ENCODE data around the gene BTBD6. TPM values are rescaled to one million over a fixed set of nuclear protein-coding genes. Genes with fewer than 3 reads are reported as not detected.
"Not testable (repeated sequence)": the region's sequence is repeated elsewhere in the genome, so short reads cannot be mapped to it uniquely, and the experiment has no call there.

The BTBD6 gene
- polyA plus RNA-seq, 4 donors: 32.2 to 42.4 (median 37.6) TPM

GRCh38 chr14:105261781-105262180 lies 13.4 kb downstream of the BTBD6 start:
- no peak for DNase-seq (ENCODE audit: low read depth in 4 of 4, low spot score in 3 of 4)

- no peak for DNase-seq (ENCODE audit: low read depth in 4 of 4, low spot score in 3 of 4)
These were observed 19.7 kb downstream of the BTBD6 start for GRCh38 chr14:105267820-105268548.

DNA sequence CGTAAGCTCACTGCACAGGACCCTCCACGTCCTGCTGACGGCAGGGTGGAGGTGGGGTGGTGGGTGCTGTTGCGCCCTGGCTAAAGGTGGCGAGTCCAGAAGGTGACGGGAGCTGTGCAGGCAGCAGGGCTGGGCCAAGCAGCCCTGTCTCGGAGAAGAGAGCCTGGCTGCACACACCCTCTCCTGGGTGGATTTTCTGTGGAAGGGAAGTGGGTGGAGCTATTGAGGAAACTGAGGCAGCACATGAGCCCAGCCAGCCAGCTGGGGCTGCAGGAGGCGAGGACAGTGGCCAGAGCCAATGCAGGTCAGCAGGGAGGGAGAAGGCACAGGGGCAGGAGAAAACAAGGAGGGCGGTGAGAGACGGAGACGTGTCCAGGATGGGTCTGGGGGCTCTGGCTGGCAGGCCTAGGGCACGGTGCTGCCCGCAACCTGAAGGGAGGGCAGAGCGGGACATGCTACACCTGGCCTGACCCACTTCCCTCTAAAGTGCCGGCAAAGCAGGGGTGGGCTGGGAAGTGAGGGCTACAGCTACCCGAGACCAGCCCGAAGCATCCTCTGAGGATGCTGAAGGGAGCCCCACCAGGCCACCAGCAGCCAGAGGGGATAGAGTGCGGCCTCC lies 20.5 kb downstream of the BTBD6 start:
- no peak for DNase-seq (ENCODE audit: low read depth in 4 of 4, low spot score in 3 of 4)

- DNase-seq (ENCODE audit: low read depth in 4 of 4, low spot score in 3 of 4): no peak
These were observed 21.1 kb downstream of the BTBD6 start for GRCh38 chr14:105269405-105269804.

DNA sequence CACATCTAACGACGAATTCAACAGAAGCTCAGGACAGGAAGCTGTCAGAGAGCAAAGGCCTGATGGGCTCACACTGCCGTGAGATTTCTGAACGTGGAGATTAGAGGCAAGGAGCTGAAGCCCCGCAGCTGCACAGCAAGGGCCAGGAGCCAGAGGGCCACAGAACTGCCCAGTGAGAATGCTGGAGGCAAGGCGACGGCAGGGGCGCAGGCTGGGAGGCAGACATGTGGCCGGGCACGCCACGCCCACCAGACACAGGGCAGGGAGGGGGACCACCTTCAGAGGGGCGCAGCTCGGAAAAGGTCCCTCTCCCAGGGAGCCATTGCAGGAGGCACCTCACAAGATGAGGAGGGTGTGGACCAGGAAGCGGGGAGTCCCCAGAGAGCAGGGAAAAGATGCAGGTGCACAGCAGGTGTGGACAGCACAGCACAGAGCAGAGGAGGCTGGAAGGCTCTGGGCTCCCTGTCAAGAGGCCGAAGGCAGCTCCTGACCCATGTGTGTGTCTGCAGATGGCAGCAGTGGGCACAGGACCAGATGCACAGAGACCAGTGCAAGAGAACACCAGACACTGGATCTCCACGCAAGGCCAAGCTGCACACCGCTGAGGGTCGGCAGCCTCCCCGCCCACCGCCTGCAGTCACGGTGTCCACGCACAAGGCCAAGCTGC lies 23.0 kb downstream of the BTBD6 start:
- DNase-seq (ENCODE audit: low read depth in 4 of 4, low spot score in 3 of 4): no peak

DNA sequence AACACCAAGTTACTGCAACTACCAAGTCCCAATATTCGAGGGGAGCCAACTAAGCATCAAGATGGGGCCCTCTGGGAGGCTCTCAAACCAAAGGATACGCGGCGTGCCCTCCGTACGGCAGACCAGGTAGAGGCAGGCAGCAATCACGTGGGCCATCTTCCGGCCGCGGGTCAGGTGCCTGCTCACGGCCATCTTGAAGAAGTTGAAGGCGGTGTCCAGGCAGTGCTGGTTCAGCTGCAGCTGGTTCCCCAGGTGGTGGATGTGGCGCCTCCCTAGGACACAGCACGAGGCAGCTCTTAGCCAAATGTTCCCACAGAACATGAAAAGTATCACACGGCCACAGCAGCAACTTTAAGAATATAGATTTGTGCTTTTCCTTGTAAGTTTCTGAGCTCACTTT lies 24.3 kb downstream of the BTBD6 start:
- DNase-seq (ENCODE audit: low read depth in 4 of 4, low spot score in 3 of 4): no peak

GRCh38 chr14:105273062-105273461 lies 24.7 kb downstream of the BTBD6 start:
- no peak for DNase-seq (ENCODE audit: low read depth in 4 of 4, low spot score in 3 of 4)

DNA sequence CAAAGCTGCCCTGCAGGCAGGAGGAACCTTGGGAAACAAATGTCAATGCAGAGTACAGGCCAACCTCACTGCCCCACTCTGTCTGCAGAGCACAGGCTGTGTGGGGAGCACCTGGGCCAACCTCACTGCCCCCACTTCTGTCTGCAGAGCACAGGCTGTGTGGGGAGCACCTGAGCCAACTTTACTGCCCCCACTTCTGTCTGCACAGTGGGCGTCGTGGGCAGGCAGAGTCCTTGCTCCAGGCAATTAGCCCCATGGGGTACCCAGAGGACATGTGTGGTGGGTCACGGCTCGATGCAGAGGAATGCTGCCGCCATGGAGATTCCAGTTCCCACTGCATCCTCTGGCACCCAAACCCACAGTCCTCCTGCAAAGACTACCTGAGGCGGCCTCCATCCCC lies 26.3 kb downstream of the BTBD6 start:
- DNase-seq (ENCODE audit: low read depth in 4 of 4, low spot score in 3 of 4): no peak

GRCh38 chr14:105275267-105275946 lies 27.1 kb downstream of the BTBD6 start:
- no peak for DNase-seq (ENCODE audit: low read depth in 4 of 4, low spot score in 3 of 4)

GRCh38 chr14:105277448-105277847 lies 29.1 kb downstream of the BTBD6 start:
- DNase-seq (ENCODE audit: low read depth in 4 of 4, low spot score in 3 of 4): not testable (repeated sequence)

GRCh38 chr14:105279642-105280361 lies 31.5 kb downstream of the BTBD6 start:
- DNase-seq (ENCODE audit: low read depth in 4 of 4, low spot score in 3 of 4): no peak

GRCh38 chr14:105280525-105280924 lies 32.2 kb downstream of the BTBD6 start:
- DNase-seq (ENCODE audit: low read depth in 4 of 4, low spot score in 3 of 4): no peak

DNA sequence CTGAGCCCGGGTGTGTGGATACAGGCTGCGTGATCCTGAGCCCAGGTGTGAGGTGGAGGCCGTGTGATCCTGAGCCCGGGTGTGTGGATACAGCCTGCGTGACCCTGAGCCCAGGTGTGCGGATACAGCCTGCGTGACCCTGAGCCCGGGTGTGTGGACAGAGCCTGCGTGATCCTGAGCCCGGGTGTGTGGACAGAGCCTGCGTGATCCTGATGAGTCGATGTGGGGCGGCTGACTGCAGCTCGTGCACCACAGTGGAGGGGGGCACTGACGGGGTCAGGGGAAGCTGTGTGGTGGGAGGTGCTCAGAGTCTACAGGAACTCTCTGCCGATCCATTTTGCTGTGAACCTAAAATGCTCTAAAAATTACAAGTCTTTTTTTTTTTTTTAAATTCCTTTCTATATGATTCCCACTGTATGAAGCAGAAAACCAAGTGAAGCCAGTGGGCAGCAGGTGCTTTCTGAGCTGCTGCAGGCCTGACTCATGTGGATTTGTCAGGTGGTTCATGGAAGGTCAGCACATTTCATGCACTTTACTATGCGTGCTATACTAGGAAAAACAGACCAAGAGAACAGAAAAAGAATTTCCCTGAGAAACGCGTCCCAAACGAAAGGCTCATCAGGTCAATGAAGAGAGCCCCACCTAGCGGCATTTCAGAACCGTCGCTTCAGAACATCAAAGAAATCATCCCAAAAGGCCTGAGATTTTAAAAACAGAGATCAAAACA lies 33.2 kb downstream of the BTBD6 start:
- peak in 2 of 4 donors; percentile 30 to 44 for DNase-seq (ENCODE audit: low read depth in 4 of 4, low spot score in 3 of 4)

GRCh38 chr14:105282098-105282725 lies 33.9 kb downstream of the BTBD6 start:
- DNase-seq (ENCODE audit: low read depth in 4 of 4, low spot score in 3 of 4): no peak

DNA sequence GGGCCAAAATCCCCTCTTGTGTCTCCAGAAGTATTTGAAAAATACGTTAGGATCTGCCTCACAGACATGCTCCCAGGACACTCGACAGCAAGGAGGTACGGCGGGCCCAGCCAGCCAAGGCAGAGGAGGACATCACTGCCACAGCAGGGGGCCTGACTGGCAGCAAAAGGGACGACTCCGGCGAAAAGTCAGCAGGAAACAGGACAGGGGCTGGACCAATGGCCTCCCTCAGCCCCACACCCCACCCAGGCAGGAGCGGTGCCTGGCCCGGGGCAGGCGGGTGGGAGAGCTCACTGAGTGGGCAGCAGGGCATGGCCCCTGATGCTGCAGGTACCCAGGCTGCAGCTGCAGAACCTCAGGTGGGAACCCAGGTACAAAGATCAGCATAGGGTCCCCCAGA lies 34.7 kb downstream of the BTBD6 start:
- no peak for DNase-seq (ENCODE audit: low read depth in 4 of 4, low spot score in 3 of 4)

DNA sequence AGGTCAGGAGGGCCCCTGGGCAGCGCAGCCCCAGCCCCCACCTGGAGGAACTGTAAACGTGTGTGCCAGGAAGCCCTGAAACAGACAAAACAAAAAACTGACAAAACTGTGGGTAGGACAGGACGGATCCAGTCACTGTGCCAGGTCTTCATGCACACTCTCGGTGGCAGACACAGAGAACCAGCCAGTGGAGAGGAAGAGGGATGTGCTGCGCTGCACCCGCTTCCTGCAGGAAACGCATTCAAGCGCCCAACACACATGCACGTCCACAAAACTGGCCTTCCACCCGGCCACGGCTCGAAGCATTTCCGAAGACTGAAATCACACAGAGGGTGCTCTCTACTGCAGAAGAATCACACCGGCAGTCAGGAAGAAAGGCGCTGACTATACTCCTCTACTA lies 35.6 kb downstream of the BTBD6 start:
- no peak for DNase-seq (ENCODE audit: low read depth in 4 of 4, low spot score in 3 of 4)

DNA sequence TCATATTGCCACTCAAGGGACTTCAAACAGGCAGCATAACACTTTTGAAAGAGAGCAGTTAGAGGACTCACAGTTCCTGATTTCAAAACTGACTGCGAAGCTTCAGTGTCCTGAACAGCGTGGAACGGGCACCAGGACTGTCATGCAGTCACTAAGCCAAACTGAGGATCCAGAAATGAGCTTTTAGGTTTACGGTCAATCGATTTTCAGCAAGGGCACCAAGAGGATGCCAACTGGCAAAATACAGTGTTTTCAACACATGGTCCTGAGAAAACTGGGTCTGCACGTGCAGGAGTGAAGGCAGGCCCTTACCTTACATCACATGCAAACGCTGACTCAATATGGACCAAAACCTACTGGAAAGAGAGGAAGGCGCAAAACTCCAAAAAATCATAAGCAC lies 36.8 kb downstream of the BTBD6 start:
- no peak for DNase-seq (ENCODE audit: low read depth in 4 of 4, low spot score in 3 of 4)

DNA sequence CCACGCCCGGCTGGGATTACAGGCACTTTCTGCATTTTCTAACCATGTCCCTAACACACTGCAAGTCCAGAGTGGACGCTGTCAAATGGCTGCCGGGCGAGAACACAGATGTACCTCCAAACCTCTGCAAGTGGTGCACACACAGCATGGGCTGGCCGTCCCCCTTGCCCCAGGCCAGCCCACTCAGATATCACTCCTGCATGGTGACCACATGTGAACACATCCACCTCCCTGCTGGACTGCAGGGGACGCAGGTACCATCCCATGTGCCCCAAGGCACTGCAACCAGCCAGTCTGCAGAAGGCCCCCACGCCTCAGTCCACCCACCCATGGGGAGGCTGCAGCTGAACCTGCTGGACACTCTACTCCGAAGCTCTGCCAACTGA lies 38.4 kb downstream of the BTBD6 start:
- no peak for DNase-seq (ENCODE audit: low read depth in 4 of 4, low spot score in 3 of 4)

DNA sequence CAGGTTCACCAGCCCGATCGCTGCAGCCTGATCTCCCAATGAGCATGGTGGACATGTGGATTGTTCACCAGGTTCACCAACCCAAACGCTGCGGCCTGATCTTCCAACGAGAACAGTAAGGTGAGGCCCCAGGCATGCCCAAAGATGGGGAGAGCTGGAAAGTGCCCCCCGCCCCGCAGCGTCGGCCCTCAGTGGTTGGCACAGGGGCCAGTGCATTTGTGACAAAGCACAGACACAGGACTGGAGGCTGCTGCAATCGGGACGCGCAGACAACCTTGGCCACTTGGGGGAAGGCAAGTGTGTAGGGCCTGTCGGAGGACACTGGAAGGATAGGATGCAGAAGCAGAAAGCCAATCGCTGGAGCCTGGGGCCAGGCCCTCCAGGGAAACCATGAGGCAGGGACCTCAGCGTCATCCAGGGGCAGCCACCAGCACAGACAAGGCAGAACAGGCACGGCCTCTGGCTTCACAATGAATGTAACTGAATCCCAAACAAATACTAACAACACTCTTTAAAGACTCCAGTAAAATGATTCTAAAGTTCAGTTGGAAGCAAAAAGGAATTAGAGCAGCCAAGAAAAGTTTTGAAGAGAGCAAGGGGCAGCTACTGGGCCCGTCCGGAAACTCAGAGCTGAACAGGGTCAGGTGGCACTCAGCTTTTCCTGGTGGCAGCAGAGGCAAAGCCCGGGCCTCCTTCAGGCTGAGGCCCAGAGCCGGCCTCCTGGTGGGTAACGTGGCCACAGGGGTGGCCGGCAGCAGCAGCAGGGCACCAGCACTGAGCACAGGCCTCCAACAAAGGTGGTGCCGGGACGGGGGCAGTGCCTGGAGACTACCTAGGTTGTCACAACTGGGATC lies 39.1 kb downstream of the BTBD6 start:
- DNase-seq (ENCODE audit: low read depth in 4 of 4, low spot score in 3 of 4): no peak

All from right renal pelvis (tissue), 4 donors.